22Rv1 (cell line): ENCODE measurements around the gene OR8A1.

ENCODE experiments used
- CTCF ChIP-seq: fragments of 450-650 bp; IDR thresholded peaks from 2 replicates; pipeline ENCODE4 v1.5.1; 2017; ENCODE audit warnings: mild to moderate bottlenecking
- ZFX ChIP-seq: fragments of 450-650 bp; IDR thresholded peaks from 2 replicates; pipeline ENCODE4 v1.6.1; 2017; ENCODE audit warnings: antibody characterized with exemption, borderline replicate concordance

DNA sequence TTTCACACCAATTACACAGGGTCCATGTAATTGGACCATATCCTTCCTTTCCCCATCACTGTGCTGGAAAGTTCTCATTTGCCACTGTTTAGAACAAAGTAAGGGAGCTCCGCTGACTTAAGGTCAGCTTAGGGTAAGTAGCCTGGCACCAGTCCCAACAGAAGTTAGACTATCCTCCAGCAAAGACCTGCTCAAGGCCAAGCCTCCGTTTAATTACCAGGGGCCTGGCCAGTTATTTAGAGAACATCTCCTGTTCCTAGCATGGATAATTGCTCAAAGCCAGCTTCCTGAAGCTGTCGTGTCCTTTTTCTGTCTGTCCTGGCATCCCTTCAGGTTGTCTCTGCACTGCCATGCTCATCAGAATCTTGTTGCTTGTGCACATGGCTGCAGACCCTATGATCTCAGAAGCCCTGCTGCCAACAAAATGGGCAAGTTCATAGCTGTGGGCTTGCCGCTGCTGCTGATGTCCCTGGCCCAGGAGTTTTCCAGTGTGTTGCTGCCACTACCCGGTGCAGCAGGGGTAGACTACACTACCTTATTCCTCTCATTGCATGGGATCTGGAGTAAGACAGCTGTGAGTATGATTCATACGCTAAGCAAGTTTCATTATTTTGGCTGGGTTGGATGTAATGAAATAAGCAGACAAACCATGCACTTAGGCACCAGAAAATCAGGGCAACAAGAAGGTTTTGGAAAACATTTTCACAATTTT is 8.1 kb downstream of the OR8A1 start:
- TF ChIP-seq CTCF (no peak), ZFX (no peak)
